ENCODE results near the gene NCCRP1. TPM values are rescaled to one million over a fixed set of nuclear protein-coding genes. Genes with fewer than 3 reads are reported as not detected.

NCCRP1 gene
- total and polyA plus RNA-seq, 8 donors = 0.96 to 8.5 (median 3.2) TPM

- WGBS, 2 donors = 49 to 53% methylated on average over 3 of the region's 3 CpGs
- Histone ChIP-seq H3K27ac (peak overlapping the region in 2 of 4 donors; percentile 41 to 60), H3K4me1 (peaks cover 8 to 17% (median 9%) of the 10 kb centered on the region in 3 donors), H3K27me3 (no peaks in the 10 kb centered on the region), H3K36me3 (no peaks in the 10 kb centered on the region), H3K4me3 (no peak overlapping the region), H3K9me3 (no peaks in the 10 kb centered on the region)
- ATAC-seq (no peak), FAIRE-seq (no peak), DNase-seq (no peak)
- intact Hi-C loops (cut with DNase I) = no loop called here
- TF ChIP-seq CTCF (IDR thresholded peaks at IDR 0.05) = no peak
Observed at GRCh38 chr19:39205449-39205764, 8.6 kb downstream of the NCCRP1 start.

DNA sequence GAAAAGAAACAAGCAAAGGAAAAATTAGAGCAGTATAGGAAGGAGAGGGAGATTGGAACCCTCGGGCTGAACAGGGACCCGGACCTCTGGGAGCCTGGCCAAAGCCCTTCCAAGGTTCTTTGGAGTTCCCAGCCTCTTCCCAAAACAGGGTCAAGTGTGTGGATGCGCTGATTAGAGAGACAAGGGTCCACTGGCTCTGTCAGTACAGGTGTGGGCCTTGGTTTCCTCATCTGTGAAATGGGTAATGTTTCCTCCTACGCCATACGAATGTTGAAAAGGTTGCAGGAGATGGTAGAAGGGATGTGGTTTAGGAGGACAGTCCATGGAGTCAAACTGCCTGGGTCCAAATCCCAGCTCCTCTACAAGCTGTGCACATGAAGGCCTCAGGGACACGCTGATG, 9.4 kb downstream of the NCCRP1 start:
- H3K27ac ChIP-seq = no peak overlapping the region
- ATAC-seq (no peak), DNase-seq (peak in 1 of 6 donors; percentile 15), FAIRE-seq (no peak)
- 74% methylated on average over 6 of the region's 6 CpGs for WGBS, 2 donors
- intact Hi-C loops (cut with DNase I) = no loop called here
- H3K4me1 ChIP-seq = peaks cover 8 to 17% (median 9%) of the 10 kb centered on the region in 3 donors
- H3K27me3 ChIP-seq = no peaks in the 10 kb centered on the region
- no peak for TF ChIP-seq CTCF (IDR thresholded peaks at IDR 0.05)
- no peak overlapping the region for H3K4me3 ChIP-seq
- H3K9me3 ChIP-seq = no peaks in the 10 kb centered on the region
- H3K36me3 ChIP-seq = no peaks in the 10 kb centered on the region

DNA sequence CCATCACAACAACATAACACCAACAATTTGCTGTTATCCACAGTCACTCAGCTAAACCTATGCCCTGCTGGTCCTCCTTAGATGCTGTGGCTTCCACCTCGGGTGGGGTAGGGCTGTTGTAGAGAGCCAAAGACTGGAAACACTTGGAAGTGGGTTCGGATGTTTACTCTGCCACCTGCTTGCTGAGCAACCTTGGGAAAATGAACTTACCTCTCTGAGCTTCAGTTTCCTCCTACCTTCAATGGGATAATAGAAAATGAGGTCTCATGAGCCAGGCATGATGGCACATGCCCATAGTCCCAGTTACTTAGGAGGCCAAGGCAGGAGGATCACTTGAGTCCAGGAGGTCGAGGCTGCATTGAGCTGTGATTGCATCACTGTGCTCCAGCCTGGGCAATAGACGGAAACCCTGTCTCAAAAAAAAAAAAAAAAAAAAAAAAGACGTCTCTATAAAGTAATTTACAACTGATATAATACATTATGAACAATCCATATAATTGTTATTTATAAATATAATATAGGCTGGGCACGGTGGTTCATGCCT, 10.6 kb downstream of the NCCRP1 start:
- WGBS, 2 donors = 44 to 56% methylated on average over 6 of the region's 6 CpGs
- no peak for TF ChIP-seq CTCF (IDR thresholded peaks at IDR 0.05)
- FAIRE-seq (no peak), ATAC-seq (no peak), DNase-seq (peak in 1 of 6 donors; percentile 2)
- Histone ChIP-seq H3K4me1 (peaks cover 8 to 17% (median 9%) of the 10 kb centered on the region in 3 donors), H3K9me3 (no peaks in the 10 kb centered on the region), H3K4me3 (no peak overlapping the region), H3K27ac (peak overlapping the region in 2 of 4 donors; percentile 62 to 73), H3K27me3 (no peaks in the 10 kb centered on the region), H3K36me3 (no peaks in the 10 kb centered on the region)
- intact Hi-C loops (cut with DNase I) = no loop called here

- H3K36me3 ChIP-seq = no peaks in the 10 kb centered on the region
- H3K9me3 ChIP-seq = no peaks in the 10 kb centered on the region
- peak in 3 of 4 donors; percentile 3 to 24 (median 4) for ATAC-seq
- peak in 4 of 6 donors; percentile 37 to 73 (median 64) for DNase-seq
- H3K27ac ChIP-seq = peak overlapping the region; percentile 22 to 73 (median 48)
- peaks cover 8 to 17% (median 9%) of the 10 kb centered on the region in 3 donors for H3K4me1 ChIP-seq
- H3K27me3 ChIP-seq = no peaks in the 10 kb centered on the region
- intact Hi-C loops (cut with DNase I) = no loop called here
- H3K4me3 ChIP-seq = no peak overlapping the region
- FAIRE-seq = no peak
- WGBS, 2 donors = 34 to 46% methylated on average over 9 of the region's 9 CpGs
- TF ChIP-seq CTCF (IDR thresholded peaks at IDR 0.05) = no peak
Observed at GRCh38 chr19:39208175-39208795, 11.5 kb downstream of the NCCRP1 start.

DNA sequence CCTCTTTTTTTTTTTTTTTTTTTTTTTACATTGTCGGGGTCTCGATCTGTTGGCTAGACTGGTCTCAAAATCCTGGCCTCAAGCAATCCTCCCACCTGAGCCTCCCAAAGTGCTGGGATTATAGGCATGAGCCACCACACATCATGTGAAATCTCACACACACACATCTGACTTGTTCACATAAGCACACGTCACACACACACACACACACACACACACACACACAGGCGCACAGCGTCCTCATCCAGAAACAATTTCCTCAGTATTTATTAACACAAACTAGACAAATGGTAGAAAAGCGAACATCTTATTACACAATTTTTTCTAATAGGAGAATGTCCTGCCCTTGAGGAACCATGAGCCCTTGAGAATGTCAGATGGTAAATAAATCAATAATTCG, 12.4 kb downstream of the NCCRP1 start:
- no peak for TF ChIP-seq CTCF (IDR thresholded peaks at IDR 0.05)
- Histone ChIP-seq H3K4me1 (peaks cover 8 to 17% (median 9%) of the 10 kb centered on the region in 3 donors), H3K27ac (peak overlapping the region in 3 of 4 donors; percentile 22 to 73 (median 62)), H3K4me3 (no peak overlapping the region), H3K36me3 (no peaks in the 10 kb centered on the region), H3K27me3 (no peaks in the 10 kb centered on the region), H3K9me3 (no peaks in the 10 kb centered on the region)
- FAIRE-seq = no peak
- WGBS, 2 donors = 12 to 25% methylated on average over 7 of the region's 7 CpGs
- peak in 2 of 6 donors; percentile 8 to 41 for DNase-seq
- intact Hi-C loops (cut with DNase I) = no loop called here
- ATAC-seq = peak in 3 of 4 donors; percentile 10 to 17 (median 11)

Measured in pancreas (tissue), 10 donors.